GM21528 (cell line): ENCODE data around the gene CXCL17.
"Not testable (repeated sequence)": the region's sequence is repeated elsewhere in the genome, so short reads cannot be mapped to it uniquely, and the experiment has no call there.

Experiments
- ATAC-seq: cut with Tn5 transposase; IDR thresholded peaks from one replicate; pipeline ENCODE4 v1.9.1; 2021; ENCODE audit warnings: mild to moderate bottlenecking, moderate library complexity; ENCODE audit not compliant: unreplicated experiment, low FRiP score

CXCL17 gene

GRCh38 chr19:42442833-42443232, at the start of gene CXCL17:
CXCL17 (minus strand) TSS chr19:42442946; CDS start chr19:42442832, 114 bp downstream.
- ATAC-seq: no peak

- ATAC-seq: no peak
These were observed 46.2 kb upstream of the CXCL17 start for GRCh38 chr19:42488783-42489521.

GRCh38 chr19:42487798-42488178, 45.0 kb upstream of the CXCL17 start:
- ATAC-seq: no peak

- ATAC-seq: no peak
These were observed 44.5 kb upstream of the CXCL17 start for GRCh38 chr19:42487032-42487797.

- ATAC-seq: not testable (repeated sequence)
These were observed 42.3 kb upstream of the CXCL17 start for GRCh38 chr19:42485036-42485435.

- no peak for ATAC-seq
These were observed 37.8 kb upstream of the CXCL17 start for GRCh38 chr19:42480335-42481095.

- no peak for ATAC-seq
These were observed 37.0 kb upstream of the CXCL17 start for GRCh38 chr19:42479736-42480135.

GRCh38 chr19:42478765-42479311, 36.1 kb upstream of the CXCL17 start:
- no peak for ATAC-seq

- no peak for ATAC-seq
These were observed 35.2 kb upstream of the CXCL17 start for GRCh38 chr19:42477933-42478332.

- no peak for ATAC-seq
These were observed 34.4 kb upstream of the CXCL17 start for GRCh38 chr19:42477117-42477516.

- ATAC-seq: no peak
These were observed 32.6 kb upstream of the CXCL17 start for GRCh38 chr19:42475366-42475765.

- ATAC-seq: no peak
These were observed 32.0 kb upstream of the CXCL17 start for GRCh38 chr19:42474743-42475142.

- ATAC-seq: no peak
These were observed 30.9 kb upstream of the CXCL17 start for GRCh38 chr19:42473686-42474085.

- ATAC-seq: no peak
These were observed 29.8 kb upstream of the CXCL17 start for GRCh38 chr19:42472402-42473147.

GRCh38 chr19:42471554-42472249, 29.0 kb upstream of the CXCL17 start:
- ATAC-seq: no peak

GRCh38 chr19:42469311-42470235, 26.8 kb upstream of the CXCL17 start:
- ATAC-seq: no peak

GRCh38 chr19:42468273-42468796, 25.6 kb upstream of the CXCL17 start:
- ATAC-seq: no peak

GRCh38 chr19:42467183-42467760, 24.5 kb upstream of the CXCL17 start:
- no peak for ATAC-seq
